ENCODE results near the gene CD84.
"Not testable (repeated sequence)": the region's sequence is repeated elsewhere in the genome, so short reads cannot be mapped to it uniquely, and the experiment has no call there.

CD84 gene

DNA sequence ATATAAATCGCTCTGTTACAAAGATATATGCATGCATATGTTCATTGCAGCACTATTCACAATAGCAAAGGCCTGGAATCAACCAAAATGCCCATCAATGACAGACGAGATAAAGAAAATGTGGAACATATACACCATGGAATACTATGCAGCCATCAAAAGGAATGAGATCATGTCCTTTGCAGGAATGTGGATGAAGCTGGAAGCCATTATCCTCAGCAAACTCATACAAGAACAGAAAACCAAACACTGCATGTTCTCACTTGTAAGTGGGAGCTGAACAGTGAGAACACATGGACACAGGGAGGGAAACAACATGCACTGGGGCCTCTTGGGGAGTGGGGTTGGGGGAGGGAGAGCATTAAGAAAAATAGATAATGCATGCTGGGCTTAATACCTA, 61.8 kb downstream of the CD84 start:
- DNase-seq; H3K27ac ChIP-seq (ENCODE audit: insufficient read depth in 1 of 2, low read depth in 1 of 2, low read length in 2 of 2, poor library complexity in 1 of 2, severe bottlenecking in 2 of 2); CTCF ChIA-PET; H3K4me3 ChIP-seq (ENCODE audit: control insufficient read depth in 1 of 7, extremely low read depth in 1 of 7, insufficient read depth in 4 of 7, low read depth in 2 of 7, low read length in 6 of 7); H3K27me3 ChIP-seq (replicated peaks in 2 of 5; ENCODE audit: control insufficient read depth in 4 of 5, insufficient read depth in 5 of 5, low read length in 4 of 5); POLR2A ChIA-PET; H3K36me3 ChIP-seq (ENCODE audit: control insufficient read depth in 4 of 4, insufficient read depth in 4 of 4, low read length in 3 of 4): not testable (repeated sequence)
- H3K4me1 ChIP-seq (ENCODE audit: control extremely low read depth in 1 of 4, control insufficient read depth in 4 of 4, insufficient read depth in 4 of 4, low read length in 3 of 4) = peaks cover 16 to 33% (median 23%) of the 10 kb centered on the region in 4 experiments
- peaks cover 0 to 12% (median 3%) of the 10 kb centered on the region in 5 experiments for H3K9me3 ChIP-seq (ENCODE audit: control extremely low read depth in 1 of 5, control insufficient read depth in 4 of 5, insufficient read depth in 2 of 5, low read depth in 1 of 5, low read length in 4 of 5)
- WGBS (ENCODE audit: insufficient coverage) = 100% methylated on average over 1 of the region's 2 CpGs

DNA sequence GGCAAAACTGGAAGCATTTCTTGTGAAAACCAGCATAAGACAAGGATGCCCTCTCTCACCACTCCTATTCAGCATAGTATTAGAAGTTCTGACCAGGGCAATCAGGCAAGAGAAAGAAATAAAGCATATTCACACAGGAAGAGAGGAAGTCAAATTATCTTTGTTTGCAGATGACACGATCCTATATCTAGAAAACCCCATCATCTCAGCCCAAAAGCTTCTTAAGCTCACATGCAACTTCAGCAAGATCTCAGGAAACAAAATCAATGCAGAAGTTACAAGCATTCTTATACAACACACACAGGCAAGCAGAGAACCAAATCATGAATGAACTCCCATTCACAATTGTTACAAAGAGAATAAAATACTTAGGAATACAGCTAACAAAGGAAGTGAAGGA, 63.4 kb downstream of the CD84 start:
- peak in 1 of 3 donors; percentile 26 for DNase-seq
- H3K27me3 ChIP-seq (replicated peaks in 2 of 5; ENCODE audit: control insufficient read depth in 4 of 5, insufficient read depth in 5 of 5, low read length in 4 of 5); H3K4me3 ChIP-seq (ENCODE audit: control insufficient read depth in 1 of 7, extremely low read depth in 1 of 7, insufficient read depth in 4 of 7, low read depth in 2 of 7, low read length in 6 of 7); POLR2A ChIA-PET; CTCF ChIA-PET; H3K27ac ChIP-seq (ENCODE audit: insufficient read depth in 1 of 2, low read depth in 1 of 2, low read length in 2 of 2, poor library complexity in 1 of 2, severe bottlenecking in 2 of 2); H3K36me3 ChIP-seq (ENCODE audit: control insufficient read depth in 4 of 4, insufficient read depth in 4 of 4, low read length in 3 of 4): not testable (repeated sequence)
- peaks cover 13 to 21% (median 17%) of the 10 kb centered on the region in 4 experiments for H3K4me1 ChIP-seq (ENCODE audit: control extremely low read depth in 1 of 4, control insufficient read depth in 4 of 4, insufficient read depth in 4 of 4, low read length in 3 of 4)
- H3K9me3 ChIP-seq (ENCODE audit: control extremely low read depth in 1 of 5, control insufficient read depth in 4 of 5, insufficient read depth in 2 of 5, low read depth in 1 of 5, low read length in 4 of 5) = peaks cover 0 to 16% (median 3%) of the 10 kb centered on the region in 5 experiments
- WGBS (ENCODE audit: insufficient coverage) = 40% methylated on average over 1 of the region's 1 CpG

GRCh38 chr1:160504651-160505050, 74.6 kb downstream of the CD84 start:
- 80% methylated on average over 1 of the region's 2 CpGs for WGBS (ENCODE audit: insufficient coverage)
- POLR2A ChIA-PET = no interaction called here
- CTCF ChIA-PET = no interaction called here
- Histone ChIP-seq H3K27ac (ENCODE audit: insufficient read depth in 1 of 2, low read depth in 1 of 2, low read length in 2 of 2, poor library complexity in 1 of 2, severe bottlenecking in 2 of 2) (no peak overlapping the region), H3K36me3 (ENCODE audit: control insufficient read depth in 4 of 4, insufficient read depth in 4 of 4, low read length in 3 of 4) (no peaks in the 10 kb centered on the region), H3K4me1 (ENCODE audit: control extremely low read depth in 1 of 4, control insufficient read depth in 4 of 4, insufficient read depth in 4 of 4, low read length in 3 of 4) (peaks cover 0 to 5% (median 2%) of the 10 kb centered on the region in 4 experiments), H3K27me3 (replicated peaks in 2 of 5; ENCODE audit: control insufficient read depth in 4 of 5, insufficient read depth in 5 of 5, low read length in 4 of 5) (no peaks in the 10 kb centered on the region), H3K4me3 (ENCODE audit: control insufficient read depth in 1 of 7, extremely low read depth in 1 of 7, insufficient read depth in 4 of 7, low read depth in 2 of 7, low read length in 6 of 7) (no peak overlapping the region), H3K9me3 (ENCODE audit: control extremely low read depth in 1 of 5, control insufficient read depth in 4 of 5, insufficient read depth in 2 of 5, low read depth in 1 of 5, low read length in 4 of 5) (peaks cover 0 to 13% (median 6%) of the 10 kb centered on the region in 5 experiments)
- DNase-seq = no peak

- no peaks in the 10 kb centered on the region for H3K27me3 ChIP-seq (replicated peaks in 2 of 5; ENCODE audit: control insufficient read depth in 4 of 5, insufficient read depth in 5 of 5, low read length in 4 of 5)
- peaks cover 0 to 13% (median 6%) of the 10 kb centered on the region in 5 experiments for H3K9me3 ChIP-seq (ENCODE audit: control extremely low read depth in 1 of 5, control insufficient read depth in 4 of 5, insufficient read depth in 2 of 5, low read depth in 1 of 5, low read length in 4 of 5)
- no peak for DNase-seq
- H3K4me1 ChIP-seq (ENCODE audit: control extremely low read depth in 1 of 4, control insufficient read depth in 4 of 4, insufficient read depth in 4 of 4, low read length in 3 of 4) = peaks cover 0 to 7% (median 3%) of the 10 kb centered on the region in 4 experiments
- H3K27ac ChIP-seq (ENCODE audit: insufficient read depth in 1 of 2, low read depth in 1 of 2, low read length in 2 of 2, poor library complexity in 1 of 2, severe bottlenecking in 2 of 2) = no peak overlapping the region
- WGBS (ENCODE audit: insufficient coverage) = 97% methylated on average over 5 of the region's 6 CpGs
- POLR2A ChIA-PET = no interaction called here
- no peak overlapping the region for H3K4me3 ChIP-seq (ENCODE audit: control insufficient read depth in 1 of 7, extremely low read depth in 1 of 7, insufficient read depth in 4 of 7, low read depth in 2 of 7, low read length in 6 of 7)
- CTCF ChIA-PET = interaction anchor here (0.8 to 2.0 kb wide), 2 partner anchors 11 to 102 kb away, joined by 3 to 5 read pairs; no protein-coding TSS in a partner anchor
- no peaks in the 10 kb centered on the region for H3K36me3 ChIP-seq (ENCODE audit: control insufficient read depth in 4 of 4, insufficient read depth in 4 of 4, low read length in 3 of 4)
Measured at GRCh38 chr1:160503087-160503486, 76.2 kb downstream of the CD84 start.

DNA sequence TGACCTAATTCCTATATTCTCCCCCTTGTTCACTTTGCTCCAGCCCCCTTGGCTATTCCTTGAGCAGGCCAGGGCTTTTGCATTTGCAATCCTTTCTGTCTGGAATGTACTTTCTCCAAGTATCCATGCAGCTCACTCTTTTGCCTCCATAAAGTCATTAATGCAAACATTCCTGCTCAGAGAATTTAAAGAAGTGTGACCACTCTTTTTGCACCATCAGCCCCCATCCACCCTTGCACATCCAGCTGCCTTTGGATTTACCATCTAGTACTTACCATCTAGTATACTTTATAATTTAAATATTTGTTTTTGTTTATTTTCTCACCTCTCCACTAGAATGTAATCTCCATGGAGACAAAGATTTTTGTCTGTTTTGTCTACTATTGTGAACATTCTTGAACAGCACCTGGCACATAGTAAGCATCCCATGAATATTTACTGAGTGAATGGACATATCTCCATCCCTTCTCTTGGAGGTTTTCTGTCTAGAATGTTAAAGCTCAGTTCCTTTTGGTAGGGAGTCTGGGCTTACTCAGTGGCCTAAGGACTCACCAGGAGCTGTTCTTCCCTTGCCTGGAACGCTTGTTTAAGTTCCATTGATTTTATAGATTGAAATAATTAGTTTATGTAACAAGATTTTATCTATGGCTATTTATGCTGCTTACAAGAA, 78.8 kb downstream of the CD84 start:
- no peaks in the 10 kb centered on the region for H3K27me3 ChIP-seq (replicated peaks in 2 of 5; ENCODE audit: control insufficient read depth in 4 of 5, insufficient read depth in 5 of 5, low read length in 4 of 5)

DNA sequence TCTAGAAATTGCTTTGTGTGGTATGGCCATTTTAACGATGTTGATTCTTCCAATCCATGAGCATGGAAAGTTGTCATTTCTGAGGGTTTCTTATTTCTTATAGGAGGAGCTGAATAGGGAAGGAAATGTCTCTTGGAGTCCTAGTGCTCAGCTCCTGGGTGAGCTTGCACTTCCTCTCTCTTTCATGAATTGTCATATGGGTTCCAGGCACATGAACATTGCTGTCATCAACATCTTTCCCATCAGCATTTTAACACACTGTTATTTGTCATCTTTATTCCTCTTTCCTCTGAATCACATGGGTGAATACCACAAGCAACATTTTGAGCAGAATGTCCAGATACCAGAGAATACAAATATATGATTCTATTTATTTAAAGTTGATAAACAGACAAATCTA, 79.7 kb downstream of the CD84 start:
- Histone ChIP-seq H3K27me3 (replicated peaks in 2 of 5; ENCODE audit: control insufficient read depth in 4 of 5, insufficient read depth in 5 of 5, low read length in 4 of 5) (no peaks in the 10 kb centered on the region), H3K9me3 (ENCODE audit: control extremely low read depth in 1 of 5, control insufficient read depth in 4 of 5, insufficient read depth in 2 of 5, low read depth in 1 of 5, low read length in 4 of 5) (peaks cover 0 to 4% (median 0%) of the 10 kb centered on the region in 5 experiments), H3K4me1 (ENCODE audit: control extremely low read depth in 1 of 4, control insufficient read depth in 4 of 4, insufficient read depth in 4 of 4, low read length in 3 of 4) (peaks cover 0 to 7% (median 3%) of the 10 kb centered on the region in 4 experiments), H3K36me3 (ENCODE audit: control insufficient read depth in 4 of 4, insufficient read depth in 4 of 4, low read length in 3 of 4) (no peaks in the 10 kb centered on the region), H3K27ac (ENCODE audit: insufficient read depth in 1 of 2, low read depth in 1 of 2, low read length in 2 of 2, poor library complexity in 1 of 2, severe bottlenecking in 2 of 2) (no peak overlapping the region), H3K4me3 (ENCODE audit: control insufficient read depth in 1 of 7, extremely low read depth in 1 of 7, insufficient read depth in 4 of 7, low read depth in 2 of 7, low read length in 6 of 7) (no peak overlapping the region)
- ChIA-PET POLR2A (no interaction called here), CTCF (interaction anchor here (0.7 to 1.2 kb wide), 2 partner anchors 13 to 27 kb away, joined by 3 to 4 read pairs; no protein-coding TSS in a partner anchor)
- peak in 2 of 3 donors; percentile 26 to 43 for DNase-seq
- 86% methylated on average over 1 of the region's 1 CpG for WGBS (ENCODE audit: insufficient coverage)

More for the DNA sequence above, 78.8 kb downstream of the CD84 start:
- Histone ChIP-seq H3K9me3 (ENCODE audit: control extremely low read depth in 1 of 5, control insufficient read depth in 4 of 5, insufficient read depth in 2 of 5, low read depth in 1 of 5, low read length in 4 of 5) (peaks cover 0 to 4% (median 0%) of the 10 kb centered on the region in 5 experiments), H3K4me3 (ENCODE audit: control insufficient read depth in 1 of 7, extremely low read depth in 1 of 7, insufficient read depth in 4 of 7, low read depth in 2 of 7, low read length in 6 of 7) (no peak overlapping the region), H3K27ac (ENCODE audit: insufficient read depth in 1 of 2, low read depth in 1 of 2, low read length in 2 of 2, poor library complexity in 1 of 2, severe bottlenecking in 2 of 2) (no peak overlapping the region), H3K36me3 (ENCODE audit: control insufficient read depth in 4 of 4, insufficient read depth in 4 of 4, low read length in 3 of 4) (no peaks in the 10 kb centered on the region), H3K4me1 (ENCODE audit: control extremely low read depth in 1 of 4, control insufficient read depth in 4 of 4, insufficient read depth in 4 of 4, low read length in 3 of 4) (peaks cover 0 to 7% (median 3%) of the 10 kb centered on the region in 4 experiments)
- POLR2A ChIA-PET = no interaction called here
- no CpG with 5 or more reads among the region's 1 CpG for WGBS (ENCODE audit: insufficient coverage)
- CTCF ChIA-PET = interaction anchor here (0.7 to 1.2 kb wide), 2 partner anchors 12 to 26 kb away, joined by 3 to 4 read pairs; no protein-coding TSS in a partner anchor
- no peak for DNase-seq

DNA sequence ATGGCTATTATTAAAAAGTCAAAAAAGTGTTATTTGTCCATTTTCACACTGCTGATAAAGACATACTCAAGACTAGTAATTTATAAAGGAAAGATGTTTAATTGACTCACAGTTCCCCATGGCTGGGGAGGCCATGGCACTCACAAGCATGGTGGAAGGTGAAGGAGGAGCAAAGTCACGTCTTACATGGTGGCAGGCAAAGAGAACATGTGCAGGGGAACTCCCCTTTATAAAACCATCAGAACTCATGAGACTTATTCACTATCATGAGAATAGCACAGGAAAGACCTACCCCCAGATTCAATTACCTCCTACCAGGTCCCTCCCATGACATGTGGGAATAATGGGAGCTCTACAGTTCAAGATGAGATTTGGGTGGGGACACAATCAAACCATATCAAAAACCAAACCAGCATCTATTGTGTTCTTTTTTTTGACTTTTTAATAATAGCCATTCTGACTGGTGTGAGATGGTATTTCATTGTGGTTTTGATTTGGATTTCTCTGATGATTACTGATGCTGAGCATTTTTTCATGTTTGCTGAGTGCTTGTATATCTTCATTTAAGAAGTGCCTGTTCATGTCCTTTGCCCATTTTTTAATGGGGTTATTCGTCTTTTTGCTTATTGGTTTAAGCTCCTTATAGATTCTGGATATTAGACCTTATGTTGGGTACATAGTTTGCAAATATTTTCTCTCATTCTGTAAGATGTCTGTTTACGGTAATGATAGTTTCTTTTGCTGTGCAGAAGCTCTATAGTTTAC, 80.8 kb downstream of the CD84 start:
- 100% methylated on average over 1 of the region's 3 CpGs for WGBS (ENCODE audit: insufficient coverage)
- POLR2A ChIA-PET; H3K9me3 ChIP-seq (ENCODE audit: control extremely low read depth in 1 of 5, control insufficient read depth in 4 of 5, insufficient read depth in 2 of 5, low read depth in 1 of 5, low read length in 4 of 5): not testable (repeated sequence)

More for the DNA sequence above, 80.8 kb downstream of the CD84 start:
- H3K36me3 ChIP-seq (ENCODE audit: control insufficient read depth in 4 of 4, insufficient read depth in 4 of 4, low read length in 3 of 4); H3K4me3 ChIP-seq (ENCODE audit: control insufficient read depth in 1 of 7, extremely low read depth in 1 of 7, insufficient read depth in 4 of 7, low read depth in 2 of 7, low read length in 6 of 7); H3K4me1 ChIP-seq (ENCODE audit: control extremely low read depth in 1 of 4, control insufficient read depth in 4 of 4, insufficient read depth in 4 of 4, low read length in 3 of 4); H3K27ac ChIP-seq (ENCODE audit: insufficient read depth in 1 of 2, low read depth in 1 of 2, low read length in 2 of 2, poor library complexity in 1 of 2, severe bottlenecking in 2 of 2); H3K27me3 ChIP-seq (replicated peaks in 2 of 5; ENCODE audit: control insufficient read depth in 4 of 5, insufficient read depth in 5 of 5, low read length in 4 of 5); DNase-seq; CTCF ChIA-PET: not testable (repeated sequence)

Data from common myeloid progenitor, CD34-positive (primary cell).